HepG2 (cell line): Measurements from ENCODE around the gene SLC6A9. TPM values are rescaled to one million over a fixed set of nuclear protein-coding genes. Genes with fewer than 3 reads are reported as not detected.

ENCODE experiments used
- ARID2 ChIP-seq: sonication (generic); formaldehyde crosslinking; IDR thresholded peaks from 2 replicates; pipeline ENCODE4 v1.8.1; 2022; ENCODE audit warnings: mild to moderate bottlenecking, missing genetic modification reagents, borderline replicate concordance
- CHCHD3 ChIP-seq: sonication (generic); formaldehyde crosslinking; IDR thresholded peaks from 2 replicates; pipeline ENCODE4 v1.8.0; 2022; ENCODE audit warnings: mild to moderate bottlenecking, missing genetic modification reagents, moderate library complexity
- DPF2 ChIP-seq: sonication (generic); formaldehyde crosslinking; IDR thresholded peaks from 2 replicates; pipeline ENCODE4 v1.4.0; 2020; ENCODE audit warnings: mild to moderate bottlenecking, low read depth, missing genetic modification reagents, borderline replicate concordance
- ELF3 ChIP-seq: IDR thresholded peaks from 2 replicates; pipeline ENCODE4 v1.6.1; 2016; ENCODE audit warnings: missing genetic modification reagents, missing compliant biosample characterization
- FOSL2 ChIP-seq: sonication (generic); formaldehyde crosslinking; IDR thresholded peaks from 2 replicates; pipeline ENCODE4 v1.4.0; 2020; ENCODE audit warnings: missing genetic modification reagents
- KDM5B ChIP-seq: sonication (generic); formaldehyde crosslinking; IDR thresholded peaks from 2 replicates; pipeline ENCODE4 v1.4.0; 2020; ENCODE audit warnings: missing genetic modification reagents, mild to moderate bottlenecking, borderline replicate concordance
- MBNL3 ChIP-seq: fragments of 250-450 bp; sonication (Bioruptor Pico); conservative IDR thresholded peaks from 2 replicates; pipeline ENCODE4 v1.8.0; 2022; ENCODE audit warnings: mild to moderate bottlenecking, inconsistent platforms
- MTF2 ChIP-seq: sonication (generic); formaldehyde crosslinking; IDR thresholded peaks from 2 replicates; pipeline ENCODE4 v1.5.0; 2020; ENCODE audit warnings: missing genetic modification reagents, borderline replicate concordance
- MXD4 ChIP-seq: IDR thresholded peaks from 2 replicates; pipeline ENCODE4 v1.6.1; 2016; ENCODE audit warnings: mild to moderate bottlenecking, missing biosample characterization, missing genetic modification reagents
- NKX3-1 ChIP-seq: sonication (generic); formaldehyde crosslinking; IDR thresholded peaks from 2 replicates; pipeline ENCODE4 v1.5.0; 2020; ENCODE audit warnings: missing genetic modification reagents
- REL ChIP-seq: sonication (generic); formaldehyde crosslinking; conservative IDR thresholded peaks from 2 replicates; pipeline ENCODE4 v1.8.0; 2022; ENCODE audit warnings: mild to moderate bottlenecking, missing genetic modification reagents, moderate library complexity
- SAFB2 ChIP-seq: sonication (generic); formaldehyde crosslinking; IDR thresholded peaks from 2 replicates; pipeline ENCODE4 v1.5.1; 2020; ENCODE audit warnings: missing genetic modification reagents, low read depth, mild to moderate bottlenecking, borderline replicate concordance
- SNAPC2 ChIP-seq: sonication (generic); formaldehyde crosslinking; IDR thresholded peaks from 2 replicates; pipeline ENCODE4 v1.8.1; 2022; ENCODE audit warnings: mild to moderate bottlenecking, missing genetic modification reagents
- TARDBP ChIP-seq: sonication (generic); formaldehyde crosslinking; IDR thresholded peaks from 2 replicates; pipeline ENCODE4 v1.8.0; 2022; ENCODE audit warnings: mild to moderate bottlenecking, missing genetic modification reagents
- THAP11 ChIP-seq: IDR thresholded peaks from 2 replicates; pipeline ENCODE4 v1.6.1; 2016; ENCODE audit warnings: missing biosample characterization, missing genetic modification reagents
- ZNF207 ChIP-seq: fragments of 450-650 bp; IDR thresholded peaks from 2 replicates; pipeline ENCODE4 v1.6.1; 2016; ENCODE audit warnings: antibody characterized with exemption, borderline replicate concordance
- ZNF317 ChIP-seq: sonication (generic); formaldehyde crosslinking; IDR thresholded peaks from 2 replicates; pipeline ENCODE4 v1.5.0; 2020; ENCODE audit warnings: mild to moderate bottlenecking, missing genetic modification reagents
- ZNF34 ChIP-seq: sonication (generic); formaldehyde crosslinking; IDR thresholded peaks from 2 replicates; pipeline ENCODE4 v1.4.0; 2020; ENCODE audit warnings: mild to moderate bottlenecking, missing genetic modification reagents, borderline replicate concordance
- ZNF383 ChIP-seq: sonication (generic); formaldehyde crosslinking; IDR thresholded peaks from 2 replicates; pipeline ENCODE4 v1.4.0; 2020; ENCODE audit warnings: missing genetic modification reagents, mild to moderate bottlenecking, borderline replicate concordance
- ZZZ3 ChIP-seq: sonication (generic); formaldehyde crosslinking; IDR thresholded peaks from 2 replicates; pipeline ENCODE4 v1.4.0; 2020; ENCODE audit warnings: missing genetic modification reagents, mild to moderate bottlenecking, borderline replicate concordance
- polyA plus RNA-seq, 8 experiments: library from polyadenylated mRNA; depleted of rRNA in 3 of 8; stranded (reverse) in 7 of 8; unstranded in 1 of 8; fragments of >200 nt; fragmentation: Illumina TruSeq in 4 of 8; extraction: Trizol in 4 of 8; gene quantifications; 2 replicates each; pipeline versions ENCODE4 v1.2.1 to v1.2.3, GENCODE V29; 2011 to 2016; ENCODE audit warnings: low read depth in 4 of 8, missing spikeins in 1 of 8, mixed read lengths in 1 of 8; ENCODE audit not compliant: insufficient read depth in 1 of 8
- total RNA-seq, 5 experiments: library from RNA; depleted of rRNA; stranded (reverse); fragments of >200 nt; fragmentation: Illumina TruSeq; extraction: Trizol; gene quantifications; 2 replicates each; pipeline ENCODE4 v1.2.3, GENCODE V29; 2016; ENCODE audit warnings: low read depth in 1 of 5
- TF ChIP-seq, protein P1 (sequence below): sonication (generic); formaldehyde crosslinking; IDR thresholded peaks from 2 replicates; pipeline ENCODE4 v1.4.0; 2020; ENCODE audit warnings: missing genetic modification reagents
- TF ChIP-seq, protein P2 (sequence below), 2 experiments: sonication (generic) in 1 of 2; formaldehyde crosslinking in 1 of 2; IDR thresholded peaks; 2 replicates each; pipeline versions ENCODE4 v1.4.0 to v1.6.1; 2016 to 2020; ENCODE audit warnings: borderline replicate concordance in 1 of 2, low read depth in 1 of 2, mild to moderate bottlenecking in 1 of 2, missing genetic modification reagents in 1 of 2
- TF ChIP-seq, protein P3 (sequence below): sonication (generic); formaldehyde crosslinking; IDR thresholded peaks from 2 replicates; pipeline ENCODE4 v1.5.0; 2020; ENCODE audit warnings: missing genetic modification reagents

The SLC6A9 gene
- total and polyA plus RNA-seq, 2 of the 13 experiments (the other 11 are each of a cell fraction or from before 2014, with no cell fraction given) = 8.5 to 9.9 TPM

DNA sequence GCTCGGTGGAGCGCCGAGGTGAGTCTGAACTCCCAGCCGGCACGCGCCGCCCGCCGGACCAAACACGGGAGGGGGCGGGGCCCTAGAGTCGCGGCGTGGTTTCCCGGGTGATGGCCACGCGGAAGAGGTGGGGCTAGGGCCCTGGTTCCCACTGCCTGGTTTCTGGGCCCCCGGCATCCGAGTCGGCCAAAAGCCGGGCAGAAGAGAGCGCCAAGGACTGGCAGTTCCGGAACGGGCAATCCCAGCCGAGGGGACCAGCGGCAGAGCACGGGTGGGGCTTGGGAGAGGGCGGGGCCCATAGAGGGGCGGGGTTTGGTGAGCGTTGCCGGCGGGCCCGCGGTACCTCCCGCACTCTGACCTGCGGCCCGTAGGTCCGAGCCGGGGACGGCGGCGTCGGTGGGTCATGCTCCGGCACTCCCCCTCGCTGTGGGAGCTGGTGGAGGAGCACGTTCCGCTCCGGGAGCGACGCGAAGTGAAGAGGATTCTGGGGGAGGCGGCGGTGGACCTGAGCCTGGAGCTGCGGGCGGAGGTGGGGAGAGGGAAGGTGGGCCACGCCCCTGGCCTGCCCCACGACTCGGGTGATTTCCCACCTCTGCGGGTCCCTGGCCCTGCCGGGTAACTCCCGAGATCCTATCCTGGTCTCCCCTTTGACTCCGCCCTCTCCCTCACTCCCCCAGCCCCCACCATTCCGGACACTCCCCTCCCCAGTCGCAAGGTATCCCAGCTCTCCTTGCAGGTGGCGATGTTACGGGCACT lies 39.6 kb downstream of the SLC6A9 start, which contains the start of gene CCDC24 (continued):
- TF ChIP-seq, protein P1, sequence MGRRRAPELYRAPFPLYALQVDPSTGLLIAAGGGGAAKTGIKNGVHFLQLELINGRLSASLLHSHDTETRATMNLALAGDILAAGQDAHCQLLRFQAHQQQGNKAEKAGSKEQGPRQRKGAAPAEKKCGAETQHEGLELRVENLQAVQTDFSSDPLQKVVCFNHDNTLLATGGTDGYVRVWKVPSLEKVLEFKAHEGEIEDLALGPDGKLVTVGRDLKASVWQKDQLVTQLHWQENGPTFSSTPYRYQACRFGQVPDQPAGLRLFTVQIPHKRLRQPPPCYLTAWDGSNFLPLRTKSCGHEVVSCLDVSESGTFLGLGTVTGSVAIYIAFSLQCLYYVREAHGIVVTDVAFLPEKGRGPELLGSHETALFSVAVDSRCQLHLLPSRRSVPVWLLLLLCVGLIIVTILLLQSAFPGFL (CRISPR knock-in tag) = no peak
- TF ChIP-seq SNAPC2 (0 out of 2 replicates have a peak, but pooled peaks have one; percentile 51), ELF3 (no peak), NKX3-1 (CRISPR knock-in tag) (no peak), MBNL3 (CRISPR knock-in tag) (no peak), CHCHD3 (CRISPR knock-in tag) (peak; percentile 91), THAP11 (peak; percentile 77), MTF2 (CRISPR knock-in tag) (no peak), MXD4 (CRISPR knock-in tag) (peak; percentile 69), FOSL2 (CRISPR knock-in tag) (0 out of 2 replicates have a peak, but pooled peaks have one; percentile 14), ZNF383 (peak; percentile 87; the same call in 1 of the 2 replicates), DPF2 (CRISPR knock-in tag) (0 out of 2 replicates have a peak, but pooled peaks have one; percentile 19), ZNF207 (no peak), ARID2 (CRISPR knock-in tag) (peak; percentile 63; the same call in 1 of the 2 replicates), KDM5B (CRISPR knock-in tag) (peak; percentile 77), TARDBP (CRISPR knock-in tag) (0 out of 2 replicates have a peak, but pooled peaks have one; percentile 12), REL (CRISPR knock-in tag) (0 out of 2 replicates have a peak, but pooled peaks have one; percentile 76), SAFB2 (CRISPR knock-in tag) (peak; percentile 18; the same call in 1 of the 2 replicates), ZZZ3 (CRISPR knock-in tag) (0 out of 2 replicates have a peak, but pooled peaks have one; percentile 23), ZNF317 (0 out of 2 replicates have a peak, but pooled peaks have one; percentile 53), ZNF34 (CRISPR knock-in tag) (peak; percentile 80; the same call in 1 of the 2 replicates)
- TF ChIP-seq, protein P2, sequence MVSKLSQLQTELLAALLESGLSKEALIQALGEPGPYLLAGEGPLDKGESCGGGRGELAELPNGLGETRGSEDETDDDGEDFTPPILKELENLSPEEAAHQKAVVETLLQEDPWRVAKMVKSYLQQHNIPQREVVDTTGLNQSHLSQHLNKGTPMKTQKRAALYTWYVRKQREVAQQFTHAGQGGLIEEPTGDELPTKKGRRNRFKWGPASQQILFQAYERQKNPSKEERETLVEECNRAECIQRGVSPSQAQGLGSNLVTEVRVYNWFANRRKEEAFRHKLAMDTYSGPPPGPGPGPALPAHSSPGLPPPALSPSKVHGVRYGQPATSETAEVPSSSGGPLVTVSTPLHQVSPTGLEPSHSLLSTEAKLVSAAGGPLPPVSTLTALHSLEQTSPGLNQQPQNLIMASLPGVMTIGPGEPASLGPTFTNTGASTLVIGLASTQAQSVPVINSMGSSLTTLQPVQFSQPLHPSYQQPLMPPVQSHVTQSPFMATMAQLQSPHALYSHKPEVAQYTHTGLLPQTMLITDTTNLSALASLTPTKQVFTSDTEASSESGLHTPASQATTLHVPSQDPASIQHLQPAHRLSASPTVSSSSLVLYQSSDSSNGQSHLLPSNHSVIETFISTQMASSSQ (IDR thresholded peaks at IDR 0.05; ENCODE audit: low read depth) = no peak
- TF ChIP-seq, protein P2 (CRISPR knock-in tag; IDR thresholded peaks at IDR 0.05; ENCODE audit: borderline replicate concordance) = peak; percentile 39; the same call in 1 of the 2 replicates
- TF ChIP-seq, protein P3, sequence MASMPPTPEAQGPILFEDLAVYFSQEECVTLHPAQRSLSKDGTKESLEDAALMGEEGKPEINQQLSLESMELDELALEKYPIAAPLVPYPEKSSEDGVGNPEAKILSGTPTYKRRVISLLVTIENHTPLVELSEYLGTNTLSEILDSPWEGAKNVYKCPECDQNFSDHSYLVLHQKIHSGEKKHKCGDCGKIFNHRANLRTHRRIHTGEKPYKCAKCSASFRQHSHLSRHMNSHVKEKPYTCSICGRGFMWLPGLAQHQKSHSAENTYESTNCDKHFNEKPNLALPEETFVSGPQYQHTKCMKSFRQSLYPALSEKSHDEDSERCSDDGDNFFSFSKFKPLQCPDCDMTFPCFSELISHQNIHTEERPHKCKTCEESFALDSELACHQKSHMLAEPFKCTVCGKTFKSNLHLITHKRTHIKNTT = no peak
